NT2/D1 (cell line): ENCODE data around the gene ARID1B.

Source experiments
- DNase-seq: peaks from one replicate; pipeline ENCODE4 v3.0.0-alpha.2; 2011; ENCODE audit warnings: low read depth, low spot score
- H3K27me3 ChIP-seq: 2 replicates; pipeline ENCODE4 v1.6.0; 2011; ENCODE audit warnings: mild to moderate bottlenecking; ENCODE audit not compliant: insufficient read length, insufficient read depth
- H3K36me3 ChIP-seq: 2 replicates; pipeline ENCODE4 v1.6.1; 2011; ENCODE audit warnings: mild to moderate bottlenecking, low read length, mixed read lengths; ENCODE audit not compliant: insufficient read depth, insufficient read length
- H3K4me1 ChIP-seq: 2 replicates; pipeline ENCODE4 v1.5.1; 2011; ENCODE audit not compliant: insufficient read depth, insufficient read length
- H3K4me3 ChIP-seq: 2 replicates; pipeline ENCODE4 v1.5.1; 2011; ENCODE audit warnings: low read depth; ENCODE audit not compliant: insufficient read length
- H3K9ac ChIP-seq: 2 replicates; pipeline ENCODE4 v1.6.0; 2011; ENCODE audit warnings: low read depth; ENCODE audit not compliant: insufficient read length
- H3K9me3 ChIP-seq: 2 replicates; pipeline ENCODE4 v1.5.1; 2011; ENCODE audit warnings: mild to moderate bottlenecking, low read length; ENCODE audit not compliant: insufficient read depth
- SUZ12 ChIP-seq: IDR thresholded peaks from 2 replicates; pipeline ENCODE4 v1.6.1; 2011; ENCODE audit not compliant: insufficient read length, insufficient read depth; ENCODE audit errors: extremely low read depth
- YY1 ChIP-seq: IDR thresholded peaks from 2 replicates; pipeline ENCODE4 v1.6.1; 2011; ENCODE audit not compliant: insufficient read length, insufficient read depth
- ZNF274 ChIP-seq: IDR thresholded peaks from 2 replicates; pipeline ENCODE4 v1.6.1; 2011; ENCODE audit warnings: mild to moderate bottlenecking, low read depth, low read length

Gene ARID1B

DNA sequence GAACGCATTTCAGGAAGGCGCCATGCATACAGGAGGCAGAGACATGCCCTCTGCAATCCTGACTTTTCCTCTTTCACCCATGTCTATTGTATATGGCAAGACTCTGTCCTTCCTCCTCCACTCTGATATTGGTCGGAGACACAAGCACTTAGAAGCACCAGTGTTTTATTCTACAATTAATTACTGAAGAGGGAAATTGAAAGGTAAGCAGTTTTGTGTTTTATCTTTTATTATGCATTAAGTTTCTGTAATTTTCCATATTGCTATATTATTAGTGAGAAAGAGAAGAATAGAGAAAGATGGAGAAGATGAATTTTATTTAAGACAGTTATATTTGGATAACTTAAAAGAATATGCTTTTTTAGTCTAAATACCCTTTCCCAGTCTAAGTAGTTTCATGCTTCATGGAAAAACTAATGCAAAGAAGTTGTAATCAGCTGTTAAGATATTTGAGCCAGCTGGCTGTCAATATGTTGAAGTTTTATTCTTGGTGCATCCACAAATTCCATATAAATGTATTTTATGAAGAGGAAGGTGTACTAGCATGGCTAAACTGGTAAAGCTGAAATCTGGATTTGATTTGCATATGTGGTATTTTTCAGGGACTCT lies 13.6 kb downstream of the ARID1B start:
- no peak for TF ChIP-seq YY1
- no peak for TF ChIP-seq ZNF274
- TF ChIP-seq SUZ12, result no peak
- Histone ChIP-seq H3K27me3 (no peaks in the 10 kb centered on the region), H3K4me3 (no peak overlapping the region), H3K36me3 (no peaks in the 10 kb centered on the region), H3K9ac (no peak overlapping the region), H3K9me3 (no peaks in the 10 kb centered on the region), H3K4me1 (no peaks in the 10 kb centered on the region)
- DNase-seq, result no peak

DNA sequence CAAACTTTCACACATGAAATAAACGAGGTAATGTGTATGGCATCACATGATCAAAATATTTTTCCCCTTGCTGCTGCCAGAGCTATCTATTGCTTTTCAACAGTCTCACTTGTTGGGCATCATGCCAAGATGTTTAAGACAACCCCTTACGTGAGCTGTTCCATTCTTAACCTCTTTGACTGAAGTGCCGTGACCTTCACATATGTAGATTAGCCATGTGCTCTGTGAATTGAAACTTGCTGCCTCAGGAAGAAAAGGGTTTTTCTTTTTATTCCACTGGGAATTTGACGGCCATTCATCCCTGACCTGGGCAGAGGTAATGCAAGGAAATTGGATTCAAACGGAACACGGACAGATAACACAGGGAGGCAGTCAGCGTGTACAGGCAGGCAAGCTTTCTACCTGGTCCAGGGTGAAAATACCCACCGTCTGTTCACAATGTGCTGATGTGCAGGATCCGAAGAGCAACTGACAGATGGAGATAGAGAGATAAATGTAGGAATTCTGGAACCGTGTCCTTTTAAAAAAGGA lies 14.2 kb downstream of the ARID1B start:
- no peak for TF ChIP-seq ZNF274
- TF ChIP-seq SUZ12, result no peak
- TF ChIP-seq YY1, result no peak
- Histone ChIP-seq H3K9me3 (no peaks in the 10 kb centered on the region), H3K36me3 (no peaks in the 10 kb centered on the region), H3K4me3 (no peak overlapping the region), H3K4me1 (no peaks in the 10 kb centered on the region), H3K27me3 (no peaks in the 10 kb centered on the region), H3K9ac (no peak overlapping the region)
- no peak for DNase-seq

DNA sequence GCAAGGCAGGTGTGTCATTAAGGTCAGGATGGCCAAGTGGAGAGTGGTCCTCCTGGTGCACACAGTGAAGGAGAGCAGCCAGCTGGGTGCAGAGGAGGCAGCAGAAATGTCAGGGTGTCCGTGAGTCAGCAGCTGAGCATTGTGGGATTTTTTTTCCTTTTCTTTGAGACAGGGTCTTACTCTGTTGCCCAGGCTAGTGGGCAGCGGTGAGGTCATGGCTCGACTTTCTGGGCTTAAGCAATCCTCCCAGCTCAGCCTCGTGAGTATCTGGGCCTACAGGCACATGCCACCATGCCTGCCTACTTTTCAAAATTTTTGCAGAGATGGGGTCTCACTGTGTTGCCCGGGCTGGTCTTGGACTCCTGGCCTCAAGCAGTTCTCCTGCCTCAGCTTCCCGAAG lies 16.0 kb downstream of the ARID1B start:
- TF ChIP-seq ZNF274, result no peak
- TF ChIP-seq YY1, result no peak
- no peak for TF ChIP-seq SUZ12
- no peak overlapping the region for H3K4me3 ChIP-seq
- peaks cover 9% of the 10 kb centered on the region for H3K36me3 ChIP-seq
- no peaks in the 10 kb centered on the region for H3K27me3 ChIP-seq
- no peaks in the 10 kb centered on the region for H3K4me1 ChIP-seq
- H3K9me3 ChIP-seq, result no peaks in the 10 kb centered on the region
- no peak for DNase-seq
- no peak overlapping the region for H3K9ac ChIP-seq

DNA sequence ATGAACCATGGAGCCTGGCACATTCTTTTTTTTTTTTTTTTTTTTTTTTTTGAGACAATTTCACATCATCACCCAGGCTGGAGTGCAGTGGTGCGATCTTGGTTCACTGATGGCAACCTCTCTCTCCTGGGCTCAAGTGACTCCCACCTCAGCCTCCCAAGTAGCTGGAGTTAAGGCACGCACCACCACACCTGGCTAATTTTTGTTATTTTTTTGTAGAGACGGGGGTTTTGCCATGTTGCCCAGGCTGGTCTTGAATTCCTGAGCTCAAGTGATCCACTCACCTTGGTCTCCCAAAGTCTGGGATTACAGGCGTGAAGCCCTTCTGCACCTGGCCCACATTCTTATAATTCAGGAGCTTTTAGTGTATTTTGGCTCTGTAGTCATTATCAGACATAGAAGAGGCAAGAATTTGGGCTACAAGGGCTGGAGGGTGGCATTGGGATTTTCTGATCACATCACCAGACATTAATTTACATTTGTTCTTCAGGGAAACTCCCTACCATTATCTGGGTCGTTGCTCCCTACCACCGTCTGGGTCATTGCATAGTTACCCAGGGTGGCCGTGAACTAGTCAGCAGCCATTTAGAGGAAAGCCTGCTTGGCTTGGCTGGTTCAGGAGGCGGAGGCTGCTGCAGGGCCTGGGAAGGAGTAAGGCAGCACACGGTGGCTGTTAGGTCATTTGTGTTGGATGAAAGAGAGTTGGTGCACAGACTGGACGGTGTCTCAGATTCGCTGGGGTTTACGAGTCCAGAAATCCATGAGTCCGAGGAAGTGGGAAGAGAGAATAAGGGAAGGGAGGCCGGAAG lies 17.6 kb downstream of the ARID1B start:
- Histone ChIP-seq H3K4me3 (no peak overlapping the region), H3K4me1 (no peaks in the 10 kb centered on the region), H3K9me3 (no peaks in the 10 kb centered on the region), H3K36me3 (peaks cover 10% of the 10 kb centered on the region), H3K27me3 (no peaks in the 10 kb centered on the region), H3K9ac (no peak overlapping the region)
- DNase-seq, result no peak
- no peak for TF ChIP-seq YY1
- no peak for TF ChIP-seq SUZ12
- no peak for TF ChIP-seq ZNF274

DNA sequence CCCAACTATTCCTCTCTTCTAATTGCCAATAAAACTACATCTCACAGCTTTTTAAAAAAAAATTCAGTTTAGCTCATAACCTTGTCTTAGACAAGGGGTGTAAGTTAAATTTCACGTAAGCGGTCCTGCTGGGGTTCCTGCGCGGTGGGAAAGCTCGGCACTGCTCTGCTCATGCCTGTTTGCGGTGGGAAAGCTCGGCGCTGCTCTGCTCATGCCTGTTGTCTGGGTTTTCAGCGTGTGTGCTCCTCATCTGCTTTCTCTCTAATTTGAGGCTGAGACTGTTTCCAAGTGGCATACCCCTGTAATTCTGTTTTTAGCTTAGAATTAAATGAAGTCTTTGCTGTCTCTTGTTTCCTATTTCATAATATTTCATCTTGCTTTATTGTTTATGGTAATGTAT lies 18.6 kb downstream of the ARID1B start:
- no peaks in the 10 kb centered on the region for H3K4me1 ChIP-seq
- no peak for DNase-seq

DNA sequence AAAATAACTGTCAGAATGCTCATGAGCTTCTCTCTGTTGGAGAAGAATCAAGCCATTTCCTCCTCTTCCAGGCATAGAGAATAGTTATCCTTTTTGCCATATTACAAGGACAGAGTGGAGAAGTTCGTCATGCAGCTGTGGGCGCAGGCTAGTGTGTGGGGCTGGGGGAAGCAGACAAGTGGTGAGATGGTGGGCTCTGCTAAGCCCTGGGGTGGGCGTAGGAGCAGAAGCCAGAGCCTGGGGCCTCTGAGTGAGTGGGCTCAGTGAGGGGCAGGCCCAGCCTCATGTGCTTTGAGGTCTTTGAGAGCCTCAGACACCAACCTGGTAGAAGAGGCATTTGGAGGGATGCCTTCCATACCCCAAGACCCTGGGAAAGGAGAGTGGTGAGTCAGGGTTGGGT lies 19.4 kb downstream of the ARID1B start:
- TF ChIP-seq SUZ12 (no peak), YY1 (no peak), ZNF274 (no peak)
- no peak overlapping the region for H3K4me3 ChIP-seq
- no peaks in the 10 kb centered on the region for H3K4me1 ChIP-seq
- no peak for DNase-seq
- H3K27me3 ChIP-seq, result no peaks in the 10 kb centered on the region
- H3K36me3 ChIP-seq, result peaks cover 10% of the 10 kb centered on the region
- H3K9ac ChIP-seq, result no peak overlapping the region
- H3K9me3 ChIP-seq, result no peaks in the 10 kb centered on the region

More for the DNA sequence above, 18.6 kb downstream of the ARID1B start:
- Histone ChIP-seq H3K9me3 (no peaks in the 10 kb centered on the region), H3K9ac (no peak overlapping the region), H3K36me3 (peaks cover 10% of the 10 kb centered on the region), H3K4me3 (no peak overlapping the region), H3K27me3 (no peaks in the 10 kb centered on the region)
- no peak for TF ChIP-seq YY1
- no peak for TF ChIP-seq ZNF274
- no peak for TF ChIP-seq SUZ12

DNA sequence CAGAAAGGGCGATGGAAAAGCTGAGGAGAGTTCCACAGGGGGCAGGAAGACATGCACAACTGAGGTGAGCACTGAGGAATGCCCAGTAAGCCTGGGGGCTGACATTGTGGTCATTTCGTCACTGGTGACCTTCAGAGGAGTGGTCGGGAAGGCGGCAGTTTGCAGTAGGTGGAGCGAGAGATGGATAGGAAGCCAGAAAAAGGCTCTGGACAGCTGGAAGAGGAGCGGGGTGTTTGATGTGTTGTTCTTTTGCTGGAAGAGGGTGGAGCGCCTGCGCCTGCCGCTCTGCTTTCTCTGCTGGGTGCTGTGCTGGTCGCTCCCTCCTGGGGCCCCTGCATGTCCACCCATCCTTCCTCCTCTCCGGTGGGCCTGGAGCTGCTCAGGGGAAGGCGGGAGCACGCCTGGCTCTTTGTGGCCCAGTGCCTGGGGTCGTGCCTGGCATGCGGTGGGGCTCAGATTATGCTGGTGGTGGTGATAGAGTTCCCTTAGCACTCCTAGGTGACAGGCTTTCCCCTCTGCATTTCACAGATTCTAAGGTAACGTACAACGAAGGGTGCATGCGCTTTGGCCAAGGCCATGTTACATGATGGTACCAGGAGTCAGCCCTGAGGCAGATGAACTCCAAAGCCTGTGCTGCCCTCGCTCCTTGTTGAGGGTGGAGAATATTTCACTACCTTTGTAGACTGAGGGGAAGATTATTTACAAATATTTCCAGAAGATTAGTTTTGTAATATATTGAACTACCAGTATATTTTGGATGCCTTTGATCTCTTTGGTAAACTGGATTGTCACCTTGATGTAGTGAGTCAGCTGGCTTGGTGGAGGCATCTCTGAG lies 20.9 kb downstream of the ARID1B start:
- no peak overlapping the region for H3K9ac ChIP-seq

More for the DNA sequence above, 20.9 kb downstream of the ARID1B start:
- no peak for DNase-seq
- no peaks in the 10 kb centered on the region for H3K4me1 ChIP-seq
- H3K4me3 ChIP-seq, result no peak overlapping the region
- H3K27me3 ChIP-seq, result no peaks in the 10 kb centered on the region
- H3K9me3 ChIP-seq, result no peaks in the 10 kb centered on the region
- no peak for TF ChIP-seq SUZ12
- no peak for TF ChIP-seq ZNF274
- no peak for TF ChIP-seq YY1
- H3K36me3 ChIP-seq, result peaks cover 10% of the 10 kb centered on the region
